Neutrophil (primary cell): Measurements from ENCODE around the gene CDH26.

Source experiments
- H3K27ac ChIP-seq: fragments of 200-600 bp; sonication (generic); 2 replicates; pipeline ENCODE4 v1.5.1; 2016; ENCODE audit warnings: mild to moderate bottlenecking, moderate library complexity
- H3K27me3 ChIP-seq: fragments of 200-600 bp; sonication (generic); 2 replicates; pipeline ENCODE4 v1.6.0; 2016; ENCODE audit warnings: mild to moderate bottlenecking
- H3K36me3 ChIP-seq: fragments of 200-600 bp; sonication (generic); 2 replicates; pipeline ENCODE4 v1.5.1; 2017
- H3K4me1 ChIP-seq, 2 experiments: fragments of 200-600 bp in 1 of 2; sonication (generic) in 1 of 2; 1 replicate in 1 of 2; 2 replicates in 1 of 2; pipeline versions ENCODE4 v1.5.1 to v1.6.1; 2013 to 2016; ENCODE audit warnings: low read depth in 1 of 2, low read length in 1 of 2, mild to moderate bottlenecking in 1 of 2, moderate library complexity in 1 of 2; ENCODE audit not compliant: control insufficient read depth in 1 of 2, insufficient read depth in 1 of 2
- H3K4me3 ChIP-seq, 2 experiments: fragments of 200-600 bp in 1 of 2; sonication (generic) in 1 of 2; 1 replicate in 1 of 2; 2 replicates in 1 of 2; pipeline ENCODE4 v1.5.1; 2013 to 2016; ENCODE audit warnings: low read depth in 1 of 2, low read length in 1 of 2, mild to moderate bottlenecking in 1 of 2, moderate library complexity in 1 of 2
- H3K9me3 ChIP-seq: fragments of 200-600 bp; sonication (generic); 2 replicates; pipeline ENCODE4 v1.5.1; 2016
- TF ChIP-seq, protein P1 (sequence below): fragments of 200-600 bp; sonication (generic); IDR thresholded peaks from 2 replicates; pipeline ENCODE4 v1.5.1; 2016; ENCODE audit warnings: antibody characterized with exemption

CDH26 gene

DNA sequence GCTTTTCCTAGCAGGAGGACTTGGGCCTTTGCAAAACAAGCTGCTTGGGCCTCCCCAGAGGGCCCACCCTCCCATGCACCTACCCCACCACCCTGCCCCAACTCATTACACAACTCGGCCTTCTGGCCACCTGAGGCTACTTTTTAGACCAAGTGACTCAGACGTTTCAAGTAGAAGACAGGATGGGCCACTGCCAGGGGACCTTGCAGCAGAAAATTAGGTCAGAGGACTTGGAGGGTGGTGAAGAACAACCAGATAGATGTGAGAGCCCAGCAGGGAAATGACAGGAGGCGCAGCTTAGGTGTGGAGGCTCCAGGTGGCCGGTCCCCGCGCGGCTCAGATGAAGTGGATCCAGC lies 19.5 kb upstream of the CDH26 start:
- TF ChIP-seq, protein P1, sequence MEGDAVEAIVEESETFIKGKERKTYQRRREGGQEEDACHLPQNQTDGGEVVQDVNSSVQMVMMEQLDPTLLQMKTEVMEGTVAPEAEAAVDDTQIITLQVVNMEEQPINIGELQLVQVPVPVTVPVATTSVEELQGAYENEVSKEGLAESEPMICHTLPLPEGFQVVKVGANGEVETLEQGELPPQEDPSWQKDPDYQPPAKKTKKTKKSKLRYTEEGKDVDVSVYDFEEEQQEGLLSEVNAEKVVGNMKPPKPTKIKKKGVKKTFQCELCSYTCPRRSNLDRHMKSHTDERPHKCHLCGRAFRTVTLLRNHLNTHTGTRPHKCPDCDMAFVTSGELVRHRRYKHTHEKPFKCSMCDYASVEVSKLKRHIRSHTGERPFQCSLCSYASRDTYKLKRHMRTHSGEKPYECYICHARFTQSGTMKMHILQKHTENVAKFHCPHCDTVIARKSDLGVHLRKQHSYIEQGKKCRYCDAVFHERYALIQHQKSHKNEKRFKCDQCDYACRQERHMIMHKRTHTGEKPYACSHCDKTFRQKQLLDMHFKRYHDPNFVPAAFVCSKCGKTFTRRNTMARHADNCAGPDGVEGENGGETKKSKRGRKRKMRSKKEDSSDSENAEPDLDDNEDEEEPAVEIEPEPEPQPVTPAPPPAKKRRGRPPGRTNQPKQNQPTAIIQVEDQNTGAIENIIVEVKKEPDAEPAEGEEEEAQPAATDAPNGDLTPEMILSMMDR, result no peak
- peaks cover 78 to 91% of the 10 kb centered on the region in 2 experiments for H3K4me1 ChIP-seq
- no peaks in the 10 kb centered on the region for H3K27me3 ChIP-seq
- peak overlapping the region; percentile 60 to 93 for H3K4me3 ChIP-seq
- H3K9me3 ChIP-seq, result no peaks in the 10 kb centered on the region
- H3K36me3 ChIP-seq, result peaks cover 17% of the 10 kb centered on the region
- H3K27ac ChIP-seq, result peak overlapping the region; percentile 98

DNA sequence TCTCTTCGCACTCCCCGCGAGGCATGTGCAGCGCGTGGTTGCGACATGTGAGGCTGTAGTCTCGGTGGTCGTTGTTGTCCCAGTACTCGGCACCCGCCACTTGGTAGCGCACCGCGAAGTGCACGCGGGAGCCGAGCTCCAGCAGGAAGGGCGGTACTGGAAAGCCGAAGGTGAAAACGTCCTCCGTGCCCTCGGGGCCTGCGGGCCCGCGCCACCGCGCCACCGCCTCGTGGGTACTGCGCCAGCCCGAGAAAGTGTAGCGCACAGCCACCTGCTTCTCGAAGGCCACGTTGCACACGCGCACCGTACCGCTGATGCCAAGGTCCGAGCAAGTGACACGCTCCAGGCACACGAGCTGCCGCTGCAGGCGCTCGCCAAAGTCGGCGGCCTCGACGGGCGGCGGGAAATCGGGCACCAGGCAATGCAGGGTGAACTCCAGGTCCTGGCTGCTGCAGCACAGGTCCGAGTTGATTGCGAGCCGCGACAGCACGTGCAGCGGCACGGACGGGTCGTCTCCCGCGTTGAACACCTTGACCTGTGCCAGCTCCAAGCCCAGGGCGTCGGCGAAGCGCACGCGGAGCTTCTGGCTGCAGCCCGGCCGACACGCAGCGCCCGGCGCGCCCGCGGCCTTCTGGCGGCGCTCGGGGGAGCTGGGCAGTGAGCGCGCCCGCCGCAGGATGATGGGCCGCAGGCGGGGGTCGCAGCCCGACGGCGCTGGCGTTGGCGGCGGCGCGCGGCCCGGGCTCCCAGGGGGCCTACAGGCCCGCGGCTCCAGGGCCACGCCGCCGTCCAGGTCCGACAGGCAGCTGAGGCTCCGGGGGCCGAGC lies 19.0 kb upstream of the CDH26 start:
- H3K4me1 ChIP-seq, result peaks cover 74 to 85% of the 10 kb centered on the region in 2 experiments
- peak overlapping the region; percentile 98 for H3K27ac ChIP-seq
- peak overlapping the region; percentile 60 to 93 for H3K4me3 ChIP-seq
- H3K9me3 ChIP-seq, result no peaks in the 10 kb centered on the region
- TF ChIP-seq, protein P1, result no peak
- H3K36me3 ChIP-seq, result peaks cover 22% of the 10 kb centered on the region
- H3K27me3 ChIP-seq, result no peaks in the 10 kb centered on the region

DNA sequence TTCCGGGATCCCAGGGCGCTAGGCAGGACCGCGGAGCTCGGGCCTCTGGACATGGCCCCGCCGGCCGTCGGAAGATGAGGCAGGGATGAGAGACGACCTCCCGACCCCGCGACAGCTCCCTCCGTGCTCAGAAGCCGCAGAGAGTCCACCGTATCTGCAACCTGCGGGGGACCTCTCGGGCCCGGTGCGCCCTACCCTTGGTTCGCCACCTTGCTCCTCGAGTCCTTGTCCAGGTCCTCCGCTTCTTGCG lies 18.4 kb upstream of the CDH26 start:
- Histone ChIP-seq H3K36me3 (peaks cover 28% of the 10 kb centered on the region), H3K4me1 (peaks cover 71 to 81% of the 10 kb centered on the region in 2 experiments)

DNA sequence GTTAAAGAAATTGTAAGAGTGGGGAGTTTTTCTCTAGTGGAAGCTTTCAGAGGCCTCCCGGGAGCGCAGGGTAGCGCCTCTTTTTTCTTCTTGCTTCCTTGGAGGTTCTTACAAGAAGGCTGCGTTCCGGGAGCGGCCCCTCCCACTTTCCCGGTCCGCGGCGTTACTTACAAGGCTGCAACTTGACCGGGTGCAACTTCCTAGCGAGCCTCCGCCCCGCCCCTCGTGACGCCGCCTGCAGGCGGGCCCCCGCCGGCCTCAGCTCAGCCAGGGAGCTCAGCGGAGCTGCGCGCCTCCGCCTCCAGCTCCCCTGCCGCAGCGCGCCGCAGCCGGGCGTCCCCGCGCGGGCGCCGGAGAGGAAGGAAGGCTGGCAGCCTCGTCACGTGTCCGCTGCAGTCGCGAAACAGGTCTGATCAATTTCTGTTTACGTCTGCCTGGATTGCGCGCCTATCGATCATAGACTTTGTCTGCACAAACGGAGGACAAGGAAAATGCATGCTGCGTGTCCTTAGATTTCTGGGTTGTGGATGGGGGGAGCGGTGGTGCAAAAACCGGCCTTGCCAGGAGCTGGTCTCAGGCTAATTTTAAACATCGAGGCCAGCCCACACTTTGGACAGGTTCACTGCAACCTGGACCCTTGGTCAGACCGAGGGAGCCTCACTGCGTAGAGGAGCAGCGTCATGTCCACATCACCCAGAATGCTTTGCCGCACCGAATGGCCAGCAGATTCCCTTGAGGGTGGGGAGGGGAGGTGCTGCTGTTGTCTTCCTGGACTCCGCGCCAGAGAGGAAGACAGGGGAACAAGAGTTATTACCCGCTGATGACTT lies 17.9 kb upstream of the CDH26 start, which contains the start of the genes FAM217B and PPP1R3D:
Gene FAM217B (plus strand): TSS at position 261 of the 827 bp plus-strand sequence. CDS start 3,555 bp downstream, outside the sequence.
Gene PPP1R3D (minus strand): TSS at position 177 of the 827 bp plus-strand sequence. CDS start 374 bp downstream, outside the sequence.
- TF ChIP-seq, protein P1, result peak; percentile 59
- Histone ChIP-seq H3K27ac (peak within 1 kb of the TSS; percentile 98), H3K9me3 (no peaks in the 10 kb centered on the region), H3K27me3 (no peaks in the 10 kb centered on the region), H3K36me3 (peaks cover 33% of the 10 kb centered on the region), H3K4me1 (peaks cover 75 to 81% of the 10 kb centered on the region in 2 experiments), H3K4me3 (peak within 1 kb of the TSS; percentile 60 to 93)

More for the DNA sequence above, 18.4 kb upstream of the CDH26 start:
- Histone ChIP-seq H3K27ac (peak overlapping the region; percentile 98), H3K4me3 (peak overlapping the region; percentile 60 to 93), H3K9me3 (no peaks in the 10 kb centered on the region), H3K27me3 (no peaks in the 10 kb centered on the region)
- TF ChIP-seq, protein P1, result no peak

DNA sequence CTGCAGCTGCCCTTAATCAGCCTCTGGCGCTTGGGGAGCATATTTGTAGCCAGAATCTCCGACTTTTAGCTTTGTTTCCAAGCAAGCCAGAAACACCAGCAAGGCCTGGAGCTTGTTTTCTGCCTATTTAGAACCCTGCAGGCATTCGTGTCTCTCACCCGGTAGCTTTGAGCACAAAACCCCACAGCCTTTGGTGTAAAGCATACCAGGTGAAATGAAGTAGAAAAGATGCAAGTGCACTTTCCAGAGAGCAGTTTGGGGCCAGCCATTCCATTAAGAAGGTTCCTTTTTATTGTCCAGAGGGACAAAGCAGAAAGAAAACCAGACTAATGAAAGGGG lies 17.3 kb upstream of the CDH26 start:
- peak overlapping the region; percentile 60 to 93 for H3K4me3 ChIP-seq
- H3K36me3 ChIP-seq, result peaks cover 34% of the 10 kb centered on the region
- H3K27ac ChIP-seq, result peak overlapping the region; percentile 98
- peaks cover 75 to 81% of the 10 kb centered on the region in 2 experiments for H3K4me1 ChIP-seq
- no peaks in the 10 kb centered on the region for H3K9me3 ChIP-seq
- H3K27me3 ChIP-seq, result no peaks in the 10 kb centered on the region
- TF ChIP-seq, protein P1, result no peak
